Measurements from ENCODE around the gene SIK1.
"Not testable (repeated sequence)": the region's sequence is repeated elsewhere in the genome, so short reads cannot be mapped to it uniquely, and the experiment has no call there.

SIK1 gene

GRCh38 chr21:43383351-43383750 lies 43.6 kb downstream of the SIK1 start:
- not testable (repeated sequence) for DNase-seq

GRCh38 chr21:43382902-43383301 lies 44.0 kb downstream of the SIK1 start:
- not testable (repeated sequence) for DNase-seq

GRCh38 chr21:43380852-43381533 lies 45.9 kb downstream of the SIK1 start:
- DNase-seq, result not testable (repeated sequence)

GRCh38 chr21:43380337-43380736 lies 46.6 kb downstream of the SIK1 start:
- DNase-seq, result not testable (repeated sequence)

GRCh38 chr21:43379626-43380122 lies 47.3 kb downstream of the SIK1 start:
- DNase-seq, result not testable (repeated sequence)

DNA sequence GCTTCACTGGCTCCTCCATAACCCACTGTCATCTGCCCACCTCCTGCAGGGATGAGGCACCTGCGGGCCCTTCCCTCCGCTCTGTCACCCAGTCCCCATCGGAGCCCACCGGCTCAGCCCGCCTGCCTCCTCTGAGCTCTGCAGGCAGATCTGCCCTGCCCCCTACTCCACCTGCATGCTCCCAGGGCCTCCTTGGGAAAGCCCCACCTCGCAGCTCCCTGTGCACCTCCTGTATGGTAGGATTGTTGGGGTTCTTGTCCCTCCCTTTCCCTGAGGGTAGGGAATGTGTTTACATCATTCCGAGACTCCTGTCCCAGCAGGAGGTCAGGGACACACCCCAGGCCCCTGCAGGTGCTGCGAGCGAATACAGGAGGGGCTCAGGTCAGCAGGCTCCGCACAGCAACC lies 50.5 kb downstream of the SIK1 start:
- DNase-seq, result no peak

GRCh38 chr21:43375837-43376477 lies 51.0 kb downstream of the SIK1 start:
- no peak for DNase-seq

GRCh38 chr21:43375006-43375836 lies 51.7 kb downstream of the SIK1 start:
- DNase-seq, result no peak

DNA sequence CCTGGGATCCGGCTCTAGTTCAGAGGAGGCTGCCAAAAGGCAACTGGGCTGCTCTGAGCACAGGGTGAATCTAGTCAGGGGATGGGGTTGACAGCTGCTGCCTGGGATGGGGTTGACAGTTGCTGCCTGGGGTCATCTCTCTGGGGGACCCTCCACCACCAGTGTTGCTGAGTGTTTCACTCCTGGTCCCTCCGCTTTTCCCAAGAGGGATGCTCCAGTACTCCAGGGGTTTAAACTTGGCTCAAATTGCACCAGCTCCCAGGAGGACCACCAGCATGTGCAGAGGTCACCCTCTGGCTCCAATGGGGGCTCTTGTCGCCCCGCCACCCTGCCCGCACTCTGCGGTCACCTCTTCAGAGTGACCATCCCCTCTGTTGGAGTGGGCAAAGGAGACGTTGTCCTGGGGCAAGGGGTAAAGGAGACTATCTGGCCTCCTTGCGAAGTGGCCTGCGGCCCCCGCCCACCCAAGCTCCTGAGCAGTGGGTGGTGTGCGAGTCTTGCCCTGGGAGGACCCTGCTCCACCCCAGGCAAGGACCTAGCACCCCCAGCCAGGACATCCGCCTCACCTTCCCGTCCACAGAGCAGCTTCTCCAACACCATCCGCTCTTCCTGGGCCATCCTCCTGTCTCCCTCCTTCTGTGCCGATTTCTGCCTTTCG lies 52.6 kb downstream of the SIK1 start:
- no peak for DNase-seq

GRCh38 chr21:43373362-43374227 lies 53.3 kb downstream of the SIK1 start:
- no peak for DNase-seq

GRCh38 chr21:43372663-43373361 lies 54.1 kb downstream of the SIK1 start:
- DNase-seq, result no peak

GRCh38 chr21:43371786-43372185 lies 55.1 kb downstream of the SIK1 start:
- DNase-seq, result no peak

GRCh38 chr21:43370888-43371570 lies 55.9 kb downstream of the SIK1 start:
- no peak for DNase-seq

DNA sequence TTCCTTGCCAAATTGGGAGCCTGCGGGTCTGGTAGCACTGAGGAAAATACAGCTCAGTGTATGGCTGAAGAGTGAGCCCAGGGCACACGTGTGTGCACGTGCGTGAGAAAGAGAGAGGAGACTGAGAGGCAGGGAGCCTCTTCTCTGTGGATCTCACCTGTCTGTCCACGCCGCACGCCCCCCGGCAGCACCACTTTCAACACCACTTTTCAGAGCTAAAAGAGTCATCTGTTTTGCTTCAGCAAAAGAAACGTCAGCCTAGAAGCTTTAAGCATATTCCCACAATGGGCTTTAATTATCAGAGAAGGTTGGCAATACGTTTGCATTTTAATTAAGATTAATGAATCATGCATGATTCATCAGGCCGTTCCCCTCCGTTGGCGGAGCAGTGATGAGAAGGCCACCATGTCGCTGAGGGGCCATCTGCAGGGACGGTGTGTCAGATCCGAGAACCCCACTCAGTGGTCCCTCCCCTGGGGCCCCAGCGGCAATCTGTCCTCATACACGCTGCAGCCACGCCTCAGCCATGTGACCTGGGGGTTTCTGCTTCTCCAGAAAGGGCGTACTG lies 56.8 kb downstream of the SIK1 start:
- DNase-seq, result no peak

GRCh38 chr21:43369596-43370090 lies 57.3 kb downstream of the SIK1 start:
- no peak for DNase-seq

GRCh38 chr21:43369124-43369523 lies 57.8 kb downstream of the SIK1 start:
- DNase-seq, result no peak

DNA sequence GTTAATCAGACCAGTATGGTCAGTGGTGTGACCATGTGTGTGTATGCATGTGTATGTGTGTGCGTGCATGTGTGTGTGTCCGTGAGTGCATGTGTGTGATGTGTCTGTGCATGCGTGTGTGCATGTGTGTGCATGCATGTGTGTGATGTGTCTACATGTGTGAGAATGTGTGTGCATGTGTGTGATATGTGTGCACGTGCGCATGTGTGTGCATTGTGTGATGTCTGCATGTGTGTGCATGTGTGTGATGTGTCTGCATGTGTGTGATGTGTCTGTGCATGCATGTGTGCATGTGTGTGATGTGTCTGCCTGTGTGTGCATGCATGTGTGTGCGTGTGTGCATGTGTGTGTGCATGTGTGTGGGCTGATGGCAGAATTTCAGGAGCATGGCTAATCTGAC lies 58.2 kb downstream of the SIK1 start:
- no peak for DNase-seq

- DNase-seq, result no peak
These were observed 59.1 kb downstream of the SIK1 start for GRCh38 chr21:43367859-43368258.

DNA sequence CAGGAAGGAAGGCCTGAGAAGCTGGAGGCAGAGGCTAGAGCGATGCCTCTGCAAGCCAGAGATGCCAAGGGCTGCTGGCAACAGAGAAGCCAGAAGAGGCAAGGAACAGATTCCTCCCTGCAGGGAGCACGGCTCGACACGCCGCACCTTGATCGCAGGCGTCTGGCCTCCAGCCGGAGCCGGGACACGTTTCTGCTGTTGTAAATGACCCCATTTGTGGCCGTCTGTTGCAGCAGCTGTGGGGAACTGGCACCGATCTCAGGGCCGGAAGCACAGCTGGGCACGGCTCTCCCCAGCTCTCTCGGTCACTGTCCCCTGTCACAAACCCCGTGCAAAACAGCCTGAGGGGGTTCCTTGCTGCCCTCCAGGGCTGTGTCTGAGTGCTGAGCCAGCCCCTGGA lies 59.6 kb downstream of the SIK1 start:
- no peak for DNase-seq

- DNase-seq, result no peak
These were observed 60.3 kb downstream of the SIK1 start for GRCh38 chr21:43366656-43367055.

Measured in activated gamma-delta T cell (primary cell).